H9 (cell line): Measurements from ENCODE around the gene ITGBL1. TPM values are rescaled to one million over a fixed set of nuclear protein-coding genes. Genes with fewer than 3 reads are reported as not detected.

Source experiments
- DNase-seq: peaks from one replicate; pipeline ENCODE4 v3.0.0-alpha.2; 2017
- H2AFZ ChIP-seq: one replicate; pipeline ENCODE4 v1.6.1; 2013; ENCODE audit warnings: mild to moderate bottlenecking, low read length, control low read depth, moderate library complexity
- H2AK5ac ChIP-seq: 2 replicates; pipeline ENCODE4 v1.6.1; 2013; ENCODE audit warnings: low read length, control low read depth, mixed read lengths; ENCODE audit not compliant: insufficient read length
- H2BK120ac ChIP-seq: one replicate; pipeline ENCODE4 v1.6.1; 2013; ENCODE audit warnings: low read depth, mild to moderate bottlenecking, low read length, control low read depth, inconsistent platforms; ENCODE audit not compliant: poor library complexity, severe bottlenecking
- H2BK12ac ChIP-seq: 2 replicates; pipeline ENCODE4 v1.6.1; 2013; ENCODE audit warnings: low read length, control low read depth, mixed read lengths, low read depth; ENCODE audit not compliant: insufficient read length
- H2BK15ac ChIP-seq: 2 replicates; pipeline ENCODE4 v1.6.1; 2013; ENCODE audit warnings: low read depth, low read length, control low read depth
- H2BK20ac ChIP-seq: one replicate; pipeline ENCODE4 v1.6.1; 2013; ENCODE audit warnings: low read depth, mild to moderate bottlenecking, low read length, control low read depth, inconsistent platforms; ENCODE audit not compliant: poor library complexity, severe bottlenecking
- H2BK5ac ChIP-seq: 2 replicates; pipeline ENCODE4 v1.6.1; 2013; ENCODE audit warnings: low read length, control low read depth, mixed read lengths; ENCODE audit not compliant: insufficient read length
- H3K14ac ChIP-seq: 2 replicates; pipeline ENCODE4 v1.6.1; 2013; ENCODE audit warnings: low read length, control low read depth; ENCODE audit not compliant: insufficient read depth
- H3K18ac ChIP-seq: 2 replicates; pipeline ENCODE4 v1.6.1; 2013; ENCODE audit warnings: low read depth, mild to moderate bottlenecking, mixed read lengths, low read length, control low read depth; ENCODE audit not compliant: insufficient read length
- H3K23ac ChIP-seq: 2 replicates; pipeline ENCODE4 v1.6.1; 2013; ENCODE audit warnings: low read length, control low read depth, mixed read lengths, low read depth; ENCODE audit not compliant: insufficient read length
- H3K23me2 ChIP-seq: 2 replicates; pipeline ENCODE4 v1.6.1; 2013; ENCODE audit warnings: low read depth, mild to moderate bottlenecking, mixed read lengths, low read length, control low read depth; ENCODE audit not compliant: insufficient read length, poor library complexity, severe bottlenecking
- H3K27ac ChIP-seq: 2 replicates; pipeline ENCODE4 v1.5.1; 2013; ENCODE audit warnings: low read length, control low read depth, mixed read lengths, low read depth; ENCODE audit not compliant: insufficient read length
- H3K27me3 ChIP-seq: 2 replicates; pipeline ENCODE4 v1.6.1; 2013; ENCODE audit warnings: low read length, control low read depth, inconsistent platforms; ENCODE audit not compliant: insufficient read depth
- H3K4ac ChIP-seq: 2 replicates; pipeline ENCODE4 v1.6.1; 2013; ENCODE audit warnings: low read depth, mild to moderate bottlenecking, control low read depth, inconsistent platforms, low read length, moderate library complexity
- H3K4me1 ChIP-seq: 2 replicates; pipeline ENCODE4 v1.6.1; 2013; ENCODE audit warnings: low read length, control low read depth, inconsistent platforms; ENCODE audit not compliant: insufficient read depth
- H3K4me2 ChIP-seq: 2 replicates; pipeline ENCODE4 v1.6.1; 2013; ENCODE audit warnings: low read length, control low read depth, mixed read lengths; ENCODE audit not compliant: insufficient read length, insufficient read depth
- H3K56ac ChIP-seq: 2 replicates; pipeline ENCODE4 v1.6.1; 2013; ENCODE audit warnings: low read depth, mild to moderate bottlenecking, mixed read lengths, low read length, control low read depth; ENCODE audit not compliant: insufficient read length
- H3K79me1 ChIP-seq: 2 replicates; pipeline ENCODE4 v1.6.1; 2013; ENCODE audit warnings: low read depth, mild to moderate bottlenecking, moderate library complexity, low read length, control low read depth, inconsistent platforms; ENCODE audit not compliant: insufficient read depth, poor library complexity, severe bottlenecking
- H3K79me2 ChIP-seq: 2 replicates; pipeline ENCODE4 v1.6.1; 2013; ENCODE audit warnings: low read length, control low read depth, inconsistent platforms; ENCODE audit not compliant: insufficient read depth
- H3K9ac ChIP-seq: 2 replicates; pipeline ENCODE4 v1.6.1; 2013; ENCODE audit warnings: low read length, control low read depth, mixed read lengths; ENCODE audit not compliant: insufficient read length; ENCODE audit errors: extremely low read depth
- H3K9me3 ChIP-seq: one replicate; pipeline ENCODE4 v1.6.1; 2013; ENCODE audit warnings: low read depth, low read length, inconsistent platforms; ENCODE audit not compliant: control insufficient read depth
- H3T11ph ChIP-seq: one replicate; pipeline ENCODE4 v1.6.1; 2013; ENCODE audit warnings: mild to moderate bottlenecking, low read length, control low read depth, inconsistent platforms
- H4K20me1 ChIP-seq: one replicate; pipeline ENCODE4 v1.6.1; 2013; ENCODE audit not compliant: control insufficient read depth, insufficient read length, insufficient read depth
- H4K5ac ChIP-seq: 2 replicates; pipeline ENCODE4 v1.6.1; 2013; ENCODE audit warnings: low read depth, mild to moderate bottlenecking, mixed read lengths, low read length, control low read depth; ENCODE audit not compliant: insufficient read length
- H4K8ac ChIP-seq: replicated peaks from 2 replicates; pipeline ENCODE4 v1.6.1; 2013; ENCODE audit warnings: low read length, control low read depth, mixed read lengths, low read depth; ENCODE audit not compliant: insufficient read length
- H4K91ac ChIP-seq: 2 replicates; pipeline ENCODE4 v1.6.1; 2013; ENCODE audit warnings: low read depth, mild to moderate bottlenecking, moderate library complexity, mixed read lengths, low read length, control low read depth; ENCODE audit not compliant: insufficient read length
- H3K27ac Mint-ChIP-seq, 3 experiments: 2 replicates in 2 of 3; 3 replicates in 1 of 3; pipeline ENCODE4 v1.8.0; 2020 to 2021; ENCODE audit warnings: mixed read lengths in 3 of 3, mild to moderate bottlenecking in 1 of 3, moderate library complexity in 1 of 3
- H3K27me3 Mint-ChIP-seq: 2 replicates; pipeline ENCODE4 v1.8.0; 2021; ENCODE audit warnings: low read depth, mild to moderate bottlenecking, moderate library complexity, mixed read lengths
- H3K36me3 Mint-ChIP-seq, 3 experiments: 2 replicates in 2 of 3; 3 replicates in 1 of 3; pipeline ENCODE4 v1.8.0; 2020 to 2021; ENCODE audit warnings: low read depth in 3 of 3, mixed read lengths in 3 of 3; ENCODE audit not compliant: insufficient read depth in 1 of 3
- H3K4me1 Mint-ChIP-seq, 2 experiments: 2 replicates each; pipeline ENCODE4 v1.8.0; 2020; ENCODE audit warnings: mixed read lengths in 2 of 2
- H3K4me3 Mint-ChIP-seq, 2 experiments: 2 replicates in 1 of 2; 3 replicates in 1 of 2; pipeline ENCODE4 v1.8.0; 2020 to 2021; ENCODE audit warnings: mild to moderate bottlenecking in 2 of 2, mixed read lengths in 2 of 2, moderate library complexity in 1 of 2
- H3K9me3 Mint-ChIP-seq, 2 experiments: 2 replicates in 1 of 2; 3 replicates in 1 of 2; pipeline ENCODE4 v1.8.0; 2020; ENCODE audit warnings: mild to moderate bottlenecking in 2 of 2, mixed read lengths in 2 of 2, moderate library complexity in 1 of 2
- CTCF ChIP-seq: fragments of 200-600 bp; sonication (generic); conservative IDR thresholded peaks from 3 replicates; pipeline ENCODE4 v1.8.0; 2021; ENCODE audit warnings: antibody characterized with exemption, mild to moderate bottlenecking
- WGBS: extraction: QIAGEN DNeasy Blood & Tissue Kit; methylation state at CpG from one replicate; pipeline ENCODE4 v1.1.7; 2013; ENCODE audit warnings: missing lambda C conversion rate, low lambda C conversion rate, mixed read lengths; ENCODE audit not compliant: insufficient read length; ENCODE audit errors: extremely low coverage; 5-methylcytosine and 5-hydroxymethylcytosine counted together
- total RNA-seq: library from RNA; stranded (reverse); gene quantifications from 2 replicates; pipeline ENCODE4 v1.2.1, GENCODE V29; 2021

ITGBL1 gene
- total RNA-seq, 1 experiment from 2014 or later, result not detected

GRCh38 chr13:101408154-101408553 lies 44.3 kb upstream of the ITGBL1 start:
- no peaks in the 10 kb centered on the region for H3K9me3 Mint-ChIP-seq
- H3K4me2 ChIP-seq, result no peak overlapping the region
- no peak overlapping the region for H3K27ac Mint-ChIP-seq
- H2AFZ ChIP-seq, result no peak overlapping the region
- no peak overlapping the region for H3K56ac ChIP-seq
- peaks cover 10 to 11% of the 10 kb centered on the region in 2 experiments for H3K4me1 Mint-ChIP-seq
- H3K4me3 Mint-ChIP-seq, result no peak overlapping the region
- no peaks in the 10 kb centered on the region for H3K36me3 Mint-ChIP-seq
- no peak overlapping the region for H2BK15ac ChIP-seq
- H4K5ac ChIP-seq, result no peak overlapping the region
- no peaks in the 10 kb centered on the region for H3K79me2 ChIP-seq
- no peak overlapping the region for H3K23ac ChIP-seq
- no peaks in the 10 kb centered on the region for H3K27me3 ChIP-seq
- H3K79me1 ChIP-seq, result no peaks in the 10 kb centered on the region
- no peaks in the 10 kb centered on the region for H3K23me2 ChIP-seq
- H2BK12ac ChIP-seq, result no peak overlapping the region
- no peaks in the 10 kb centered on the region for H3K9me3 ChIP-seq
- H3K9ac ChIP-seq, result no peak overlapping the region
- H2BK20ac ChIP-seq, result no peak overlapping the region
- no peak overlapping the region for H2BK5ac ChIP-seq
- H3K4ac ChIP-seq, result no peak overlapping the region
- TF ChIP-seq CTCF, result no peak
- H3T11ph ChIP-seq, result no peak overlapping the region
- no CpG with 5 or more reads among the region's 9 CpGs for WGBS
- H4K91ac ChIP-seq, result no peak overlapping the region
- H4K8ac ChIP-seq, result no peak overlapping the region
- no peak overlapping the region for H3K27ac ChIP-seq
- DNase-seq, result no peak
- no peak overlapping the region for H3K18ac ChIP-seq
- no peak overlapping the region for H2AK5ac ChIP-seq
- no peak overlapping the region for H3K14ac ChIP-seq
- no peaks in the 10 kb centered on the region for H3K27me3 Mint-ChIP-seq
- H2BK120ac ChIP-seq, result no peak overlapping the region
- H3K4me1 ChIP-seq, result 0 out of 2 replicates have a peak, but pooled peaks cover 4% of the 10 kb centered on the region
- H4K20me1 ChIP-seq, result no peaks in the 10 kb centered on the region
